Effector memory CD4-positive, alpha-beta T cell (primary cell): ENCODE results near the gene LTB.

ENCODE experiments used
- DNase-seq, 3 donors: peaks; one replicate each; pipeline ENCODE4 v3.0.0-alpha.2; 2020
- H3K27ac ChIP-seq: 2 replicates; pipeline ENCODE4 v1.7.0; 2013; ENCODE audit warnings: mild to moderate bottlenecking, low read length, moderate library complexity; ENCODE audit not compliant: insufficient read depth, poor library complexity, severe bottlenecking
- H3K27me3 ChIP-seq: replicated peaks from 2 replicates; pipeline ENCODE4 v1.7.0; 2013; ENCODE audit warnings: mild to moderate bottlenecking, low read length; ENCODE audit not compliant: insufficient read depth, control insufficient read depth, poor library complexity, severe bottlenecking
- H3K36me3 ChIP-seq: 2 replicates; pipeline ENCODE4 v1.7.0; 2013; ENCODE audit warnings: mild to moderate bottlenecking, low read length, moderate library complexity; ENCODE audit not compliant: control insufficient read depth, insufficient read depth
- H3K4me1 ChIP-seq: 2 replicates; pipeline ENCODE4 v1.7.0; 2013; ENCODE audit warnings: low read length, mild to moderate bottlenecking; ENCODE audit not compliant: control insufficient read depth, insufficient read depth, poor library complexity, severe bottlenecking
- H3K4me3 ChIP-seq: 2 replicates; pipeline ENCODE4 v1.7.0; 2013; ENCODE audit warnings: low read length, low read depth, mild to moderate bottlenecking; ENCODE audit not compliant: insufficient read depth, poor library complexity, severe bottlenecking
- H3K9me3 ChIP-seq: 2 replicates; pipeline ENCODE4 v1.7.0; 2013; ENCODE audit warnings: mild to moderate bottlenecking, low read length, moderate library complexity; ENCODE audit not compliant: control insufficient read depth

LTB gene

DNA sequence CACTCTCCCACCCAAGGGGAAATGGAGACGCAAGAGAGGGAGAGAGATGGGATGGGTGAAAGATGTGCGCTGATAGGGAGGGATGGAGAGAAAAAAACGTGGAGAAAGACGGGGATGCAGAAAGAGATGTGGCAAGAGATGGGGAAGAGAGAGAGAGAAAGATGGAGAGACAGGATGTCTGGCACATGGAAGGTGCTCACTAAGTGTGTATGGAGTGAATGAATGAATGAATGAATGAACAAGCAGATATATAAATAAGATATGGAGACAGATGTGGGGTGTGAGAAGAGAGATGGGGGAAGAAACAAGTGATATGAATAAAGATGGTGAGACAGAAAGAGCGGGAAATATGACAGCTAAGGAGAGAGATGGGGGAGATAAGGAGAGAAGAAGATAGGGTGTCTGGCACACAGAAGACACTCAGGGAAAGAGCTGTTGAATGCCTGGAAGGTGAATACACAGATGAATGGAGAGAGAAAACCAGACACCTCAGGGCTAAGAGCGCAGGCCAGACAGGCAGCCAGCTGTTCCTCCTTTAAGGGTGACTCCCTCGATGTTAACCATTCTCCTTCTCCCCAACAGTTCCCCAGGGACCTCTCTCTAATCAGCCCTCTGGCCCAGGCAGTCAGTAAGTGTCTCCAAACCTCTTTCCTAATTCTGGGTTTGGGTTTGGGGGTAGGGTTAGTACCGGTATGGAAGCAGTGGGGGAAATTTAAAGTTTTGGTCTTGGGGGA, 6.1 kb downstream of the LTB start:
- DNase-seq: no peak
- H3K9me3 ChIP-seq: no peaks in the 10 kb centered on the region
- H3K27ac ChIP-seq: peak overlapping the region; percentile 95
- H3K4me3 ChIP-seq: peak overlapping the region; percentile 91
- H3K4me1 ChIP-seq: peaks cover 77% of the 10 kb centered on the region
- peaks cover 9% of the 10 kb centered on the region for H3K36me3 ChIP-seq
- no peaks in the 10 kb centered on the region for H3K27me3 ChIP-seq

DNA sequence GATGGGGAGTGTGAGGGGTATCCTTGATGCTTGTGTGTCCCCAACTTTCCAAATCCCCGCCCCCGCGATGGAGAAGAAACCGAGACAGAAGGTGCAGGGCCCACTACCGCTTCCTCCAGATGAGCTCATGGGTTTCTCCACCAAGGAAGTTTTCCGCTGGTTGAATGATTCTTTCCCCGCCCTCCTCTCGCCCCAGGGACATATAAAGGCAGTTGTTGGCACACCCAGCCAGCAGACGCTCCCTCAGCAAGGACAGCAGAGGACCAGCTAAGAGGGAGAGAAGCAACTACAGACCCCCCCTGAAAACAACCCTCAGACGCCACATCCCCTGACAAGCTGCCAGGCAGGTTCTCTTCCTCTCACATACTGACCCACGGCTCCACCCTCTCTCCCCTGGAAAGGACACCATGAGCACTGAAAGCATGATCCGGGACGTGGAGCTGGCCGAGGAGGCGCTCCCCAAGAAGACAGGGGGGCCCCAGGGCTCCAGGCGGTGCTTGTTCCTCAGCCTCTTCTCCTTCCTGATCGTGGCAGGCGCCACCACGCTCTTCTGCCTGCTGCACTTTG, 6.8 kb downstream of the LTB start, which contains the start of gene TNF:
Gene TNF (plus strand): TSS at position 231 of the 567 bp plus-strand sequence. CDS start 177 bp downstream, at position 408.
- peak within 1 kb of the TSS; percentile 95 for H3K27ac ChIP-seq
- H3K36me3 ChIP-seq: peaks cover 7% of the 10 kb centered on the region
- peaks cover 83% of the 10 kb centered on the region for H3K4me1 ChIP-seq
- H3K4me3 ChIP-seq: peak within 1 kb of the TSS; percentile 91
- no peaks in the 10 kb centered on the region for H3K27me3 ChIP-seq
- DNase-seq: peak; percentile 78 to 87 (median 80)
- H3K9me3 ChIP-seq: no peaks in the 10 kb centered on the region

DNA sequence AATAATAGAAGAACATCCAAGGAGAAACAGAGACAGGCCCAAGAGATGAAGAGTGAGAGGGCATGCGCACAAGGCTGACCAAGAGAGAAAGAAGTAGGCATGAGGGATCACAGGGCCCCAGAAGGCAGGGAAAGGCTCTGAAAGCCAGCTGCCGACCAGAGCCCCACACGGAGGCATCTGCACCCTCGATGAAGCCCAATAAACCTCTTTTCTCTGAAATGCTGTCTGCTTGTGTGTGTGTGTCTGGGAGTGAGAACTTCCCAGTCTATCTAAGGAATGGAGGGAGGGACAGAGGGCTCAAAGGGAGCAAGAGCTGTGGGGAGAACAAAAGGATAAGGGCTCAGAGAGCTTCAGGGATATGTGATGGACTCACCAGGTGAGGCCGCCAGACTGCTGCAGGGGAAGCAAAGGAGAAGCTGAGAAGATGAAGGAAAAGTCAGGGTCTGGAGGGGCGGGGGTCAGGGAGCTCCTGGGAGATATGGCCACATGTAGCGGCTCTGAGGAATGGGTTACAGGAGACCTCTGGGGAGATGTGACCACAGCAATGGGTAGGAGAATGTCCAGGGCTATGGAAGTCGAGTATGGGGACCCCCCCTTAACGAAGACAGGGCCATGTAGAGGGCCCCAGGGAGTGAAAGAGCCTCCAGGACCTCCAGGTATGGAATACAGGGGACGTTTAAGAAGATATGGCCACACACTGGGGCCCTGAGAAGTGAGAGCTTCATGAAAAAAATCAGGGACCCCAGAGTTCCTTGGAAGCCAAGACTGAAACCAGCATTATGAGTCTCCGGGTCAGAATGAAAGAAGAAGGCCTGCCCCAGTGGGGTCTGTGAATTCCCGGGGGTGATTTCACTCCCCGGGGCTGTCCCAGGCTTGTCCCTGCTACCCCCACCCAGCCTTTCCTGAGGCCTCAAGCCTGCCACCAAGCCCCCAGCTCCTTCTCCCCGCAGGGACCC, 7.8 kb downstream of the LTB start:
- Histone ChIP-seq H3K36me3 (peaks cover 7% of the 10 kb centered on the region), H3K9me3 (no peaks in the 10 kb centered on the region), H3K4me1 (peaks cover 85% of the 10 kb centered on the region), H3K27me3 (no peaks in the 10 kb centered on the region), H3K27ac (peak overlapping the region; percentile 95), H3K4me3 (peak overlapping the region; percentile 91)
- no peak for DNase-seq

DNA sequence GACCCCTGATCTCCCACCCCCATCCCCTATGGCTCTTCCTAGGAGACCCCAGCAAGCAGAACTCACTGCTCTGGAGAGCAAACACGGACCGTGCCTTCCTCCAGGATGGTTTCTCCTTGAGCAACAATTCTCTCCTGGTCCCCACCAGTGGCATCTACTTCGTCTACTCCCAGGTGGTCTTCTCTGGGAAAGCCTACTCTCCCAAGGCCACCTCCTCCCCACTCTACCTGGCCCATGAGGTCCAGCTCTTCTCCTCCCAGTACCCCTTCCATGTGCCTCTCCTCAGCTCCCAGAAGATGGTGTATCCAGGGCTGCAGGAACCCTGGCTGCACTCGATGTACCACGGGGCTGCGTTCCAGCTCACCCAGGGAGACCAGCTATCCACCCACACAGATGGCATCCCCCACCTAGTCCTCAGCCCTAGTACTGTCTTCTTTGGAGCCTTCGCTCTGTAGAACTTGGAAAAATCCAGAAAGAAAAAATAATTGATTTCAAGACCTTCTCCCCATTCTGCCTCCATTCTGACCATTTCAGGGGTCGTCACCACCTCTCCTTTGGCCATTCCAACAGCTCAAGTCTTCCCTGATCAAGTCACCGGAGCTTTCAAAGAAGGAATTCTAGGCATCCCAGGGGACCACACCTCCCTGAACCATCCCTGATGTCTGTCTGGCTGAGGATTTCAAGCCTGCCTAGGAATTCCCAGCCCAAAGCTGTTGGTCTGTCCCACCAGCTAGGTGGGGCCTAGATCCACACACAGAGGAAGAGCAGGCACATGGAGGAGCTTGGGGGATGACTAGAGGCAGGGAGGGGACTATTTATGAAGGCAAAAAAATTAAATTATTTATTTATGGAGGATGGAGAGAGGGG, 8.8 kb downstream of the LTB start:
- peaks cover 84% of the 10 kb centered on the region for H3K4me1 ChIP-seq
- DNase-seq: no peak
- peak overlapping the region; percentile 47 for H3K4me3 ChIP-seq
- H3K9me3 ChIP-seq: no peaks in the 10 kb centered on the region
- H3K27ac ChIP-seq: peak overlapping the region; percentile 95
- no peaks in the 10 kb centered on the region for H3K27me3 ChIP-seq
- peaks cover 3% of the 10 kb centered on the region for H3K36me3 ChIP-seq

DNA sequence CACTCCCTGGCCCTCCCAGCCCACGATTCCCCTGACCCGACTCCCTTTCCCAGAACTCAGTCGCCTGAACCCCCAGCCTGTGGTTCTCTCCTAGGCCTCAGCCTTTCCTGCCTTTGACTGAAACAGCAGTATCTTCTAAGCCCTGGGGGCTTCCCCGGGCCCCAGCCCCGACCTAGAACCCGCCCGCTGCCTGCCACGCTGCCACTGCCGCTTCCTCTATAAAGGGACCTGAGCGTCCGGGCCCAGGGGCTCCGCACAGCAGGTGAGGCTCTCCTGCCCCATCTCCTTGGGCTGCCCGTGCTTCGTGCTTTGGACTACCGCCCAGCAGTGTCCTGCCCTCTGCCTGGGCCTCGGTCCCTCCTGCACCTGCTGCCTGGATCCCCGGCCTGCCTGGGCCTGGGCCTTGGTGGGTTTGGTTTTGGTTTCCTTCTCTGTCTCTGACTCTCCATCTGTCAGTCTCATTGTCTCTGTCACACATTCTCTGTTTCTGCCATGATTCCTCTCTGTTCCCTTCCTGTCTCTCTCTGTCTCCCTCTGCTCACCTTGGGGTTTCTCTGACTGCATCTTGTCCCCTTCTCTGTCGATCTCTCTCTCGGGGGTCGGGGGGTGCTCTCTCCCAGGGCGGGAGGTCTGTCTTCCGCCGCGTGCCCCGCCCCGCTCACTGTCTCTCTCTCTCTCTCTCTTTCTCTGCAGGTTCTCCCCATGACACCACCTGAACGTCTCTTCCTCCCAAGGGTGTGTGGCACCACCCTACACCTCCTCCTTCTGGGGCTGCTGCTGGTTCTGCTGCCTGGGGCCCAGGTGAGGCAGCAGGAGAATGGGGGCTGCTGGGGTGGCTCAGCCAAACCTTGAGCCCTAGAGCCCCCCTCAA, 9.9 kb downstream of the LTB start, which contains the start of gene LTA:
Gene LTA (plus strand): TSS at position 249 of the 871 bp plus-strand sequence. CDS start 454 bp downstream, at position 703.
- Histone ChIP-seq H3K27ac (peak within 1 kb of the TSS; percentile 95), H3K36me3 (no peaks in the 10 kb centered on the region), H3K27me3 (no peaks in the 10 kb centered on the region), H3K9me3 (no peaks in the 10 kb centered on the region), H3K4me3 (peak within 1 kb of the TSS; percentile 47), H3K4me1 (peaks cover 85% of the 10 kb centered on the region)
- DNase-seq: peak; percentile 73 to 76 (median 74)

DNA sequence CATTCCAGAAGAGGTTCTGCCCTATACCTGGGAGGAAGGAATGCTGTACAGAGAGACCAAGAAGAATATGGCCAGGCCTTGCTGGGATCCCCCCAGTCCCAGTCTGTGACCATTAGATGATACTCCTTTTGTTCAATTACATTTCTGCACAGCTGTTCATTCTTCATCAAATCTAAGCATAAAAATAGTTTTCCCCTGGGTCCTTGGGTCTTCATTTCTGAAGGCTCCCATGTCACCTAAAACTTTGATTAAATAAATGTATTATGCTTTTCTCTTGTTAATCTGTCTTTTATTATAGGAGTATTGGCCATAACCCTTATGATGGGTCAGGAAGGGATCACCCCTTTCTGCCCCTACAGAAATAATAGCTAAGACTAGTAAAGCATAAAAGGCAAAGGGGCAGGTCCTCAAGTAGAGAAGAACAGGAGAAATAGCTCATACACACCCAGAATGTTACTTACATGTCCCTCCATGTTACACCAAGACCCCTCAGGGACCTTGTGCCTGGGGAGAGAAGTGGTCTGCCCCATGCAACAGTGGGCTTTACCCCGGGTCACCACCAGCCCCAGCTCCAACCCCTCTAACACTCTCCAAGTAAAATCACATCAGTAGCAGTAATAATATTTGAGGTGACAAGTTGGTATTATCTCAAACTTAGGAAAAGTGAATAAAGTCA, 12.2 kb downstream of the LTB start:
- Histone ChIP-seq H3K4me1 (peaks cover 78% of the 10 kb centered on the region), H3K27me3 (no peaks in the 10 kb centered on the region), H3K27ac (peak overlapping the region; percentile 95), H3K4me3 (no peak overlapping the region), H3K36me3 (no peaks in the 10 kb centered on the region), H3K9me3 (no peaks in the 10 kb centered on the region)
- DNase-seq: no peak

DNA sequence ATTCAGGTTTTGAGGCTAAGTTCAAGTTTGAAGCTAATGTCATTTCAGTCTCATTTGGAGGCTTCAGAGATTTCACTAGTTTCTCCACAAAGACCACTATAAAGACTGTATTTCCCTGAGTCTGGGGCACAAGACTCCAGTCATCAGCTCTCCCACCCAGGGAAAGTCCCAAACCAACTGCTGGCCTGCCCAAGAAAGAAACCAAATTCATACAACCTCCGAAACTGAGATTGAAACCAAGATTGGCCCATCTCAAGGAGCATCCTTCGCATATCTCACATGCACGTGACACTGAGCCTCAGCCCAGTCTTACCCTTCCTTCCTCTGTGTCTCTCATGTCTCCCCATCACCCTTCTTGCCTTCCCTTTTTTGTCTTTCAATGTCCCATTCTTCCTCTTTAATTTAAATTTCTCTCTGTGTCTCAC, 13.7 kb downstream of the LTB start:
- Histone ChIP-seq H3K27ac (peak overlapping the region; percentile 86), H3K27me3 (no peaks in the 10 kb centered on the region), H3K9me3 (no peaks in the 10 kb centered on the region), H3K4me3 (peak overlapping the region; percentile 30), H3K36me3 (no peaks in the 10 kb centered on the region), H3K4me1 (peaks cover 64% of the 10 kb centered on the region)
- DNase-seq: peak; percentile 71 to 77 (median 72)

DNA sequence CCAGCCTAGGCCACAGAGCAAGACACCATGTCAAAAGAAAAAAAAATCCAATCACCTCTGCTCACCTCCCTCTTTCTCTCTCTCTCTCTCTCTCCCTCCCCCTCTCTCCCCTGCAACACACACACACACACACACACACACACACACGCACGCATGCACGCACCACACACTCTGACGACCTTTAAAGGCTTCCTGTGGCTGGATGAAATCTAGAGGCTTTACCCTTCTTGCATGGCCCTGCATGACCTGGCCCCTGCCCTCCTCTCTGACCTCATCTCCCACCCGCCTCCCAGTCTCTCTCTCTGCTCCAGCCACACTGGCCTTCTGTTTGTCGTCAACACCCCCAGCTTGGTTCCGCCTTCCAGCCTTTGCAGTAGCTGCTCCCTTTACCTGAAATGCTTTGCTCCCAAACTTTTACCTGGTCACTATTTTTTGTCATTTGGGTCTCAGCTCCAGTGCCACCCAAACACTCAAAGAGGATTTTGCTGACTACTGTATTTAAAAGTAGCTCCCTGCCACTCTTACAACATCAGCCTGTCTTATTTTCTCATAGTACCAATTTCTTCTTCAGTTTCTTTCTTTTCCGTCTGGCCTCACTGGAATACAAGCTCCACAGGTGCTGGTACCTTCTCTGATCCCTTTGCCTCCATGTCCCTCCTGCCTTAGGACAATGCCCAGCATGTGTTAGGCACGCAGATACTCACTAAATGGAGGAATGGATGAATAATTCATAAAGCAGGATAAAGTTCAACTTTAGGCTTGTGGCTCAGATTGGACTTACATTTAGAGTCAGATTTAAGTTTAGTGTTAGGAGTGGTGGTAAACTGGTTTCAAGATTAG, 14.5 kb downstream of the LTB start:
- Histone ChIP-seq H3K4me1 (peaks cover 56% of the 10 kb centered on the region), H3K4me3 (peak overlapping the region; percentile 30), H3K9me3 (no peaks in the 10 kb centered on the region), H3K27ac (peak overlapping the region; percentile 86), H3K27me3 (no peaks in the 10 kb centered on the region), H3K36me3 (no peaks in the 10 kb centered on the region)
- no peak for DNase-seq
